AG04450 (cell line): ENCODE results near the gene THNSL1. TPM values are rescaled to one million over a fixed set of nuclear protein-coding genes. Genes with fewer than 3 reads are reported as not detected.

ENCODE experiments used
- CTCF ChIA-PET: fragments of 300-600, 350-600 bp; formaldehyde crosslinking; extraction: SDS; loops from one replicate; lab custom pipeline; 2022; ENCODE audit warnings: antibody characterized with exemption, inconsistent platforms; lab: Charles Lee
- POLR2A ChIA-PET: fragments of 350-600 bp; formaldehyde crosslinking; extraction: SDS; loops from one replicate; lab custom pipeline; 2021; ENCODE audit warnings: antibody characterized with exemption, inconsistent platforms; lab: Yijun Ruan, JAX
- DNase-seq: peaks from one replicate; pipeline ENCODE4 v3.0.0-alpha.2; 2011; ENCODE audit warnings: low read depth, low spot score
- H3K27ac ChIP-seq: one replicate; pipeline ENCODE4 v1.5.1; 2012; ENCODE audit warnings: low read depth, low read length, control low read depth
- H3K27me3 ChIP-seq: one replicate; pipeline ENCODE4 v1.6.0; 2012; ENCODE audit warnings: low read length; ENCODE audit not compliant: control insufficient read depth, insufficient read depth
- H3K4me3 ChIP-seq: 2 replicates; pipeline ENCODE4 v1.5.1; 2011; ENCODE audit warnings: mild to moderate bottlenecking, low read depth, low read length, control low read depth
- H3K9me3 ChIP-seq: 2 replicates; pipeline ENCODE4 v1.5.1; 2012; ENCODE audit warnings: low read length; ENCODE audit not compliant: control insufficient read depth, insufficient read depth
- CTCF ChIP-seq: IDR thresholded peaks from 2 replicates; pipeline ENCODE4 v1.5.1; 2011; ENCODE audit warnings: low read depth, low read length, control low read depth, inconsistent platforms
- polyA plus RNA-seq: library from polyadenylated mRNA; depleted of rRNA; stranded (reverse); fragments of >200 nt; gene quantifications from 2 replicates; pipeline ENCODE4 v1.2.3, GENCODE V29; 2011

The THNSL1 gene
- polyA plus RNA-seq, 1 experiment: 2.8 TPM

GRCh38 chr10:24988831-24989640, 27.4 kb upstream of the THNSL1 start:
- POLR2A ChIA-PET: interaction anchor here (1.1 kb wide), 1 partner anchor 37 kb away, joined by 3 read pairs; no protein-coding TSS in a partner anchor
- H3K4me3 ChIP-seq: no peak overlapping the region
- no peaks in the 10 kb centered on the region for H3K9me3 ChIP-seq
- H3K27ac ChIP-seq: no peak overlapping the region
- CTCF ChIA-PET: interaction anchor here (0.8 to 1.4 kb wide), 6 partner anchors 92 to 371 kb away, joined by 3 to 6 read pairs (median 3); no protein-coding TSS in a partner anchor
- no peak for TF ChIP-seq CTCF
- DNase-seq: no peak
- H3K27me3 ChIP-seq: peaks cover 2% of the 10 kb centered on the region

DNA sequence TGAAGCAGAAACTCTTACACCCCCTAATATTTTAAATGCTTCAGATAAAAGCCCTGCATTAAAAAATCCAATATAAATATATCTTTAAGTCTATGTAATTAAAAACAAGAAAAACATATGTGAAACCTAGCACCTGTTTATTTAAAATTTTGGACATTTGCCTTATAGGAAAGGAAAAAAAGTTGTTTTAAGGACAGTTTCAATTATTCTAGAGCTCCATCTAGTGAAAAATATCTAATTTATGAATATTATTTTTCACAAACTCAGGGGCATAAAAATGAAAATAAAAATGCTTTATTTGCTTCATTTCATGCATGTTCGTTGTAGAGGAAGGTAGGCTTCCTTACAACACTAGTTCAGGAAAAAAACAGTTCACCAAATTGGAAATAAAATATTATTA, 26.5 kb upstream of the THNSL1 start:
- ChIA-PET POLR2A (no interaction called here), CTCF (interaction anchor here (0.8 to 1.4 kb wide), 9 partner anchors 92 to 372 kb away, joined by 3 to 7 read pairs (median 3); no protein-coding TSS in a partner anchor)
- Histone ChIP-seq H3K9me3 (no peaks in the 10 kb centered on the region), H3K4me3 (no peak overlapping the region), H3K27ac (no peak overlapping the region), H3K27me3 (peaks cover 2% of the 10 kb centered on the region)
- DNase-seq: no peak
- 0 out of 2 replicates have a peak, but pooled peaks have one; percentile 25 for TF ChIP-seq CTCF

GRCh38 chr10:24991298-24991697, 25.1 kb upstream of the THNSL1 start:
- Histone ChIP-seq H3K4me3 (no peak overlapping the region), H3K27me3 (peaks cover 2% of the 10 kb centered on the region), H3K9me3 (no peaks in the 10 kb centered on the region), H3K27ac (no peak overlapping the region)
- no peak for DNase-seq
- no peak for TF ChIP-seq CTCF
- ChIA-PET POLR2A (no interaction called here), CTCF (no interaction called here)

GRCh38 chr10:24992512-24993133, 23.8 kb upstream of the THNSL1 start:
- H3K9me3 ChIP-seq: no peaks in the 10 kb centered on the region
- peaks cover 2% of the 10 kb centered on the region for H3K27me3 ChIP-seq
- DNase-seq: no peak
- no peak for TF ChIP-seq CTCF
- ChIA-PET CTCF (interaction anchor here (1.0 kb wide), 1 partner anchor 89 kb away, joined by 4 read pairs; no protein-coding TSS in a partner anchor), POLR2A (no interaction called here)
- H3K4me3 ChIP-seq: no peak overlapping the region
- no peak overlapping the region for H3K27ac ChIP-seq
